ENCODE measurements around the gene ETV6. TPM values are rescaled to one million over a fixed set of nuclear protein-coding genes. Genes with fewer than 3 reads are reported as not detected.
A peak's percentile ranks its signal among the peaks of the same experiment; 100 is the strongest.

Gene ETV6
- 10 to 100 TPM; 16.1 to 31.6 (median 19.1) TPM for total RNA-seq
- polyA plus RNA-seq: 1 to 10 TPM; 5.1 to 5.3 TPM

DNA sequence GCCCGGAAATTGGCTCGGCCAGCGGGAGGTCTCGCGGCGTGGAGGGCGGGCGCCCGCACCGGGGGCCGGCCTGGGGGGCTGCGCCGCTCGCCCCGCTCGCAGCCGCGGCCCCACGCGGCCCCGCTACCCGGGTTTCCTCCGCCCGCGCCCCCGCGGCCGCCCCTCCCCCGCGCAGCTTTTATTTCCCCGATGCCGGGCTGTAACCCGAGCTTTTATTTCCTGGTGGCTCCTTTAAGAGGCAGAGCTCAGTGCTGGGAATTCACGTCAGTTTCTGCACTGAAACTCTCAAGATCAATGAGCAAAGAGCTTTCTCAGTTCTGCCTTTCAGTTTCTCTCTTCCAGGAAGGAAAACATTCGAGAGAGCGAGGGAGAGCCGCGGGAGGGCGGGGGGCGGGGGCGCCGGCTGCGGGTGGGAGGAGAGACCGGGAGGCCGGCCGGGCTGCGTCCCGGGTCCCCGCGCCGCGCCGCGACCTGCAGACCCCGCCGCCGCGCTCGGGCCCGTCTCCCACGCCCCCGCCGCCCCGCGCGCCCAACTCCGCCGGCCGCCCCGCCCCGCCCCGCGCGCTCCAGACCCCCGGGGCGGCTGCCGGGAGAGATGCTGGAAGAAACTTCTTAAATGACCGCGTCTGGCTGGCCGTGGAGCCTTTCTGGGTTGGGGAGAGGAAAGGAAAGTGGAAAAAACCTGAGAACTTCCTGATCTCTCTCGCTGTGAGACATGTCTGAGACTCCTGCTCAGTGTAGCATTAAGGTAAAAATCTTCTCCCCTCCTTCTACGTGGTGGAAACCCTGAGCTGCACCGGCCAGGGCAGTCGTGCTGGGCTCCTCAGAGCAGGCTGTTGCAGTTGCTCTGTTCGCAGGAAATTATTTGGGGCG is at the start of gene ETV6:
Gene ETV6, plus strand, starts transcription at position 262 of the 873 bp plus-strand sequence. Its CDS starts 454 bp downstream, at position 716.
- Histone ChIP-seq H3K4me3 (peak within 1 kb of the TSS; percentile 69 to 81 (median 76)), H3K9me3 (no peaks in the 10 kb centered on the region), H3K36me3 (no peaks in the 10 kb centered on the region), H3K27ac (peak within 1 kb of the TSS; percentile 94 to 98 (median 96)), H3K27me3 (no peaks in the 10 kb centered on the region), H3K4me1 (peaks cover 12 to 28% (median 13%) of the 10 kb centered on the region in 3 donors)
- peak; percentile 42 to 71 (median 52) for ATAC-seq
- intact Hi-C loops (cut with DNase I): loop anchor here in 1 of 3 donors (5.0 kb wide), 1 partner anchor 238 kb away; no protein-coding TSS in a partner anchor
- TF ChIP-seq, protein P1, sequence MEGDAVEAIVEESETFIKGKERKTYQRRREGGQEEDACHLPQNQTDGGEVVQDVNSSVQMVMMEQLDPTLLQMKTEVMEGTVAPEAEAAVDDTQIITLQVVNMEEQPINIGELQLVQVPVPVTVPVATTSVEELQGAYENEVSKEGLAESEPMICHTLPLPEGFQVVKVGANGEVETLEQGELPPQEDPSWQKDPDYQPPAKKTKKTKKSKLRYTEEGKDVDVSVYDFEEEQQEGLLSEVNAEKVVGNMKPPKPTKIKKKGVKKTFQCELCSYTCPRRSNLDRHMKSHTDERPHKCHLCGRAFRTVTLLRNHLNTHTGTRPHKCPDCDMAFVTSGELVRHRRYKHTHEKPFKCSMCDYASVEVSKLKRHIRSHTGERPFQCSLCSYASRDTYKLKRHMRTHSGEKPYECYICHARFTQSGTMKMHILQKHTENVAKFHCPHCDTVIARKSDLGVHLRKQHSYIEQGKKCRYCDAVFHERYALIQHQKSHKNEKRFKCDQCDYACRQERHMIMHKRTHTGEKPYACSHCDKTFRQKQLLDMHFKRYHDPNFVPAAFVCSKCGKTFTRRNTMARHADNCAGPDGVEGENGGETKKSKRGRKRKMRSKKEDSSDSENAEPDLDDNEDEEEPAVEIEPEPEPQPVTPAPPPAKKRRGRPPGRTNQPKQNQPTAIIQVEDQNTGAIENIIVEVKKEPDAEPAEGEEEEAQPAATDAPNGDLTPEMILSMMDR (IDR thresholded peaks at IDR 0.05): no peak
- FAIRE-seq: no peak
- 0% methylated on average over 61 to 86 of the region's 86 CpGs for WGBS, 2 donors
- peak in 5 of 6 donors; percentile 72 to 81 (median 79) for DNase-seq

DNA sequence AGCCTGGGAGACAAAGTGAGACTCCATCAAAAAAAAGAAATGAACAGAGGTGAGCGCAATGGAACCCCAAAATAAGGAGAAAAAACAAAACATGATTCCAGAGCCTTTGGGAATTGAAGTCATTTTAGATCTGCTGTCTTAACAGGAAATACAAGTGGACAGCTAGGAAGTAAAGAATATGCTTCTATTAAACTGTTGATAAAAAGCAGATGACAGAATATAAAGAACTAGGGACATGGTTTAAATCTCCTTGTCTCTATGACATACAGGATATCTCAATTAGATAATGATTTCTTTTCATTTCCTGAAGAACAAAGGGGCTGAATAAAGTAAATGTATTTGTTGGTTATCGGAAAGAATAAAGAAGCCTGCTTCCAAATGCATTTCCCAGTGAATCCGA is 49.3 kb upstream of the ETV6 start:
- intact Hi-C loops (cut with DNase I): no loop called here
- DNase-seq (no peak), ATAC-seq (no peak), FAIRE-seq (no peak)
- Histone ChIP-seq H3K4me3 (no peak overlapping the region), H3K4me1 (no peaks in the 10 kb centered on the region), H3K27me3 (no peaks in the 10 kb centered on the region), H3K9me3 (no peaks in the 10 kb centered on the region), H3K36me3 (no peaks in the 10 kb centered on the region), H3K27ac (no peak overlapping the region)
- 92 to 95% methylated on average over 3 of the region's 3 CpGs for WGBS, 2 donors
- TF ChIP-seq, protein P1 (IDR thresholded peaks at IDR 0.05): no peak

DNA sequence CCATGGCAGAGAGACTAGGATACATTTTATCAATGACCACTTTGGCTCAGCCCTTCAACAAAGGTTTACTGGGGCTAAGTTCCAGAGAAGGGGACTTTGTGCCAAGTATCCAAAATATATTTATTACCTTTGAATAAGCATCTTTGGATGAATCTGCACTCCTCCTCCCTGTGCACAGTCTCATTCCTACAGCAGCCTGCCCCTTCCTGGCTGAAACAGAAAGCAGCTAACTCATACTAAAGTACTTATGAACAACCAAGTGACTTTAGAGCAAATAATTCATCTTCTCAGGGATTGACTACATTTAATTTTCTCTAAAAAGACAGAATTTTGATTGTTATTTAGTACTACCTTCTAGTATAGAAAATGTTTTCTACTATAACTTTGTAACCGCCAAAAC is 47.8 kb upstream of the ETV6 start:
- no peak overlapping the region for H3K27ac ChIP-seq
- intact Hi-C loops (cut with DNase I): no loop called here
- H3K9me3 ChIP-seq: no peaks in the 10 kb centered on the region
- DNase-seq (no peak), ATAC-seq (no peak), FAIRE-seq (no peak)
- WGBS, 2 donors: 97 to 100% methylated on average over 1 of the region's 1 CpG
- no peak overlapping the region for H3K4me3 ChIP-seq
- no peaks in the 10 kb centered on the region for H3K27me3 ChIP-seq
- TF ChIP-seq, protein P1 (IDR thresholded peaks at IDR 0.05): no peak
- H3K36me3 ChIP-seq: no peaks in the 10 kb centered on the region
- H3K4me1 ChIP-seq: peaks cover 0 to 2% (median 0%) of the 10 kb centered on the region in 3 donors

DNA sequence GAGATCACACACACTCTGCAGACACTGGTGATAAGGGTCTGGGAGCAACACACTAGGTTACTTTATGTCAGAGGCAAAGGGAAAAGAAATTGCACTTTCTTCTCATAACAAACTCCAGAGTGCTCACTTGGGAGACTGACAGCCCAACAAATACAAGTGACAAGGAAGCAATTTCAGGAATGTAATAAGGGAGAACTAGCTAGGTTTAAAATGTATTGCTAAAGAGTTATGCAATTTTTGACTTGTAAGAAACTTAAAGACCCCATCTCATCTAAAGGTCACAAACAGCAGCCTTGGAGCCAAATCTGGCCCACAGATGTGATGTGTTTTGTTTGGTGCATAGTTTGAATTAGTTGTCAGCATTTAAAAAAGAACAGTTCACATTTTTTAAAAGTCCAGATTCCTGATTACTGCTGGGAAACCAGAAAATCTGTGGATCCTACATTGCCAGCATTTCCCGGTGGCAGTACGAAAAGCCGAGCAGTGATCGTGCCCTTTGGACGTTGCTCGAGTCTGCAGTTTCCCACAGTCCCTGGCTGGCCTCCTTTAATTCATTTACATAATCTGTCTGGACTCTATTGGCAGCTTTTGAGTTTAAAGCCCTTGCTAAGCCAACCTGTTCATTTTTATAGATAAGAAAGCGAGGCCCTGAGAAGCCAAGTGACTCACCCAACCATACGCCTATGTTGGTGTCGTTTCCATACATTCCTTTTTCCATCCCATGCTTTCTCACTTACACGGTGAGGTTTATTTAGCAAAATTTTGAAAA is 42.0 kb upstream of the ETV6 start:
- Histone ChIP-seq H3K9me3 (no peaks in the 10 kb centered on the region), H3K27me3 (no peaks in the 10 kb centered on the region), H3K4me3 (no peak overlapping the region), H3K36me3 (no peaks in the 10 kb centered on the region), H3K27ac (no peak overlapping the region), H3K4me1 (peaks cover 0 to 11% (median 7%) of the 10 kb centered on the region in 3 donors)
- WGBS, 2 donors: 17 to 18% methylated on average over 10 of the region's 10 CpGs
- TF ChIP-seq, protein P1 (IDR thresholded peaks at IDR 0.05): no peak
- intact Hi-C loops (cut with DNase I): no loop called here
- peak; percentile 75 to 89 (median 84) for ATAC-seq
- no peak for FAIRE-seq
- peak in 3 of 6 donors; percentile 22 to 35 (median 25) for DNase-seq
